Ishikawa (cell line): Measurements from ENCODE around the gene EIF4H.

Experiments used
- CEBPB ChIP-seq: IDR thresholded peaks from 2 replicates; pipeline ENCODE4 v1.6.1; 2012
- CREB1 ChIP-seq: IDR thresholded peaks from 2 replicates; pipeline ENCODE4 v1.6.1; 2012; ENCODE audit warnings: low read depth
- EGR1 ChIP-seq: IDR thresholded peaks from 2 replicates; pipeline ENCODE4 v1.6.1; 2012
- EP300 ChIP-seq: IDR thresholded peaks from 2 replicates; pipeline ENCODE4 v1.6.1; 2012; ENCODE audit warnings: borderline replicate concordance
- FOXM1 ChIP-seq: IDR thresholded peaks from 2 replicates; pipeline ENCODE4 v1.6.1; 2012; ENCODE audit warnings: low read depth, borderline replicate concordance
- NFIC ChIP-seq: IDR thresholded peaks from 2 replicates; pipeline ENCODE4 v1.6.1; 2012
- RAD21 ChIP-seq: IDR thresholded peaks from 2 replicates; pipeline ENCODE4 v1.6.1; 2012; ENCODE audit warnings: low read depth
- REST ChIP-seq: IDR thresholded peaks from 2 replicates; pipeline ENCODE4 v1.6.1; 2012; ENCODE audit warnings: low read depth, mild to moderate bottlenecking
- TAF1 ChIP-seq: IDR thresholded peaks from 2 replicates; pipeline ENCODE4 v1.6.1; 2012; ENCODE audit warnings: low read depth, mild to moderate bottlenecking
- TCF12 ChIP-seq: IDR thresholded peaks from 2 replicates; pipeline ENCODE4 v1.6.1; 2012; ENCODE audit warnings: low read depth
- TEAD4 ChIP-seq: IDR thresholded peaks from 2 replicates; pipeline ENCODE4 v1.6.1; 2012
- YY1 ChIP-seq: IDR thresholded peaks from 2 replicates; pipeline ENCODE4 v1.6.1; 2012; ENCODE audit warnings: low read depth
- ZBTB7A ChIP-seq: IDR thresholded peaks from 2 replicates; pipeline ENCODE4 v1.6.1; 2012; ENCODE audit warnings: low read depth
- TF ChIP-seq, protein P1 (sequence below): IDR thresholded peaks from 2 replicates; pipeline ENCODE4 v1.6.1; 2012
- TF ChIP-seq, protein P2 (sequence below): IDR thresholded peaks from 2 replicates; pipeline ENCODE4 v1.6.1; 2012

EIF4H gene

GRCh38 chr7:74225400-74225799, 51.2 kb downstream of the EIF4H start:
- TF ChIP-seq RAD21 = no peak
- TF ChIP-seq EP300 = no peak
- TF ChIP-seq ZBTB7A = no peak
- no peak for TF ChIP-seq REST
- no peak for TF ChIP-seq YY1
- TF ChIP-seq CREB1 = no peak
- TF ChIP-seq, protein P1, sequence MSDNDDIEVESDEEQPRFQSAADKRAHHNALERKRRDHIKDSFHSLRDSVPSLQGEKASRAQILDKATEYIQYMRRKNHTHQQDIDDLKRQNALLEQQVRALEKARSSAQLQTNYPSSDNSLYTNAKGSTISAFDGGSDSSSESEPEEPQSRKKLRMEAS = no peak
- TF ChIP-seq EGR1 = no peak
- no peak for TF ChIP-seq TEAD4
- TF ChIP-seq NFIC = no peak
- no peak for TF ChIP-seq TAF1
- TF ChIP-seq, protein P2, sequence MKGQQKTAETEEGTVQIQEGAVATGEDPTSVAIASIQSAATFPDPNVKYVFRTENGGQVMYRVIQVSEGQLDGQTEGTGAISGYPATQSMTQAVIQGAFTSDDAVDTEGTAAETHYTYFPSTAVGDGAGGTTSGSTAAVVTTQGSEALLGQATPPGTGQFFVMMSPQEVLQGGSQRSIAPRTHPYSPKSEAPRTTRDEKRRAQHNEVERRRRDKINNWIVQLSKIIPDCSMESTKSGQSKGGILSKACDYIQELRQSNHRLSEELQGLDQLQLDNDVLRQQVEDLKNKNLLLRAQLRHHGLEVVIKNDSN = no peak
- no peak for TF ChIP-seq CEBPB
- no peak for TF ChIP-seq TCF12
- TF ChIP-seq FOXM1 = no peak

GRCh38 chr7:74226633-74227032, 52.5 kb downstream of the EIF4H start:
- no peak for TF ChIP-seq YY1
- TF ChIP-seq, protein P2 = no peak
- TF ChIP-seq TCF12 = no peak
- TF ChIP-seq FOXM1 = no peak
- no peak for TF ChIP-seq TEAD4
- no peak for TF ChIP-seq CEBPB
- no peak for TF ChIP-seq CREB1
- TF ChIP-seq RAD21 = no peak
- TF ChIP-seq EP300 = no peak
- TF ChIP-seq REST = no peak
- TF ChIP-seq ZBTB7A = no peak
- TF ChIP-seq TAF1 = no peak

GRCh38 chr7:74228951-74229900, 55.1 kb downstream of the EIF4H start:
- TF ChIP-seq EGR1 = no peak
- no peak for TF ChIP-seq TEAD4
- no peak for TF ChIP-seq ZBTB7A
- no peak for TF ChIP-seq TAF1
- TF ChIP-seq YY1 = no peak
- no peak for TF ChIP-seq NFIC
- no peak for TF ChIP-seq CREB1
- TF ChIP-seq TCF12 = no peak
- TF ChIP-seq CEBPB = no peak
- TF ChIP-seq FOXM1 = no peak
- no peak for TF ChIP-seq REST
- TF ChIP-seq RAD21 = no peak
- TF ChIP-seq, protein P2 = no peak
